ENCODE results near the gene UBE2Q2.

Gene UBE2Q2

GRCh38 chr15:75916978-75917377 is 73.7 kb downstream of the UBE2Q2 start:
- H3K4me3 ChIP-seq (ENCODE audit: low read depth, low read length): no peak overlapping the region
- no peak for DNase-seq (ENCODE audit: low read depth)

GRCh38 chr15:75918135-75918534 is 74.9 kb downstream of the UBE2Q2 start:
- H3K4me3 ChIP-seq (ENCODE audit: low read depth, low read length): no peak overlapping the region
- DNase-seq (ENCODE audit: low read depth): no peak

- DNase-seq (ENCODE audit: low read depth): no peak
- no peak overlapping the region for H3K4me3 ChIP-seq (ENCODE audit: low read depth, low read length)
These were observed 76.8 kb downstream of the UBE2Q2 start for GRCh38 chr15:75920079-75920478.

GRCh38 chr15:75921732-75922703 is 78.8 kb downstream of the UBE2Q2 start:
- no peak overlapping the region for H3K4me3 ChIP-seq (ENCODE audit: low read depth, low read length)
- peak; percentile 65 for DNase-seq (ENCODE audit: low read depth)

- DNase-seq (ENCODE audit: low read depth): no peak
- no peak overlapping the region for H3K4me3 ChIP-seq (ENCODE audit: low read depth, low read length)
These were observed 80.5 kb downstream of the UBE2Q2 start for GRCh38 chr15:75923756-75924155.

GRCh38 chr15:75924576-75924975 is 81.3 kb downstream of the UBE2Q2 start:
- H3K4me3 ChIP-seq (ENCODE audit: low read depth, low read length): no peak overlapping the region
- DNase-seq (ENCODE audit: low read depth): no peak

GRCh38 chr15:75925440-75925839 is 82.2 kb downstream of the UBE2Q2 start:
- DNase-seq (ENCODE audit: low read depth): no peak
- H3K4me3 ChIP-seq (ENCODE audit: low read depth, low read length): no peak overlapping the region

- no peak for DNase-seq (ENCODE audit: low read depth)
- H3K4me3 ChIP-seq (ENCODE audit: low read depth, low read length): no peak overlapping the region
These were observed 83.7 kb downstream of the UBE2Q2 start for GRCh38 chr15:75926931-75927330.

GRCh38 chr15:75927601-75928000 is 84.4 kb downstream of the UBE2Q2 start:
- no peak for DNase-seq (ENCODE audit: low read depth)
- no peak overlapping the region for H3K4me3 ChIP-seq (ENCODE audit: low read depth, low read length)

- DNase-seq (ENCODE audit: low read depth): no peak
- H3K4me3 ChIP-seq (ENCODE audit: low read depth, low read length): no peak overlapping the region
These were observed 85.7 kb downstream of the UBE2Q2 start for GRCh38 chr15:75928680-75929608.

GRCh38 chr15:75929799-75930565 is 86.7 kb downstream of the UBE2Q2 start:
- no peak for DNase-seq (ENCODE audit: low read depth)
- H3K4me3 ChIP-seq (ENCODE audit: low read depth, low read length): no peak overlapping the region

- no peak for DNase-seq (ENCODE audit: low read depth)
- no peak overlapping the region for H3K4me3 ChIP-seq (ENCODE audit: low read depth, low read length)
These were observed 87.6 kb downstream of the UBE2Q2 start for GRCh38 chr15:75930866-75931265.

GRCh38 chr15:75942464-75942863 is 99.2 kb downstream of the UBE2Q2 start:
- DNase-seq (ENCODE audit: low read depth): no peak

GRCh38 chr15:75943246-75943645 is 100.0 kb downstream of the UBE2Q2 start:
- H3K4me3 ChIP-seq (ENCODE audit: low read depth, low read length): no peak overlapping the region
- no peak for DNase-seq (ENCODE audit: low read depth)

More at GRCh38 chr15:75942464-75942863, 99.2 kb downstream of the UBE2Q2 start:
- no peak overlapping the region for H3K4me3 ChIP-seq (ENCODE audit: low read depth, low read length)

GRCh38 chr15:75943713-75944215 is 100.5 kb downstream of the UBE2Q2 start:
- no peak overlapping the region for H3K4me3 ChIP-seq (ENCODE audit: low read depth, low read length)
- DNase-seq (ENCODE audit: low read depth): no peak

- H3K4me3 ChIP-seq (ENCODE audit: low read depth, low read length): no peak overlapping the region
- DNase-seq (ENCODE audit: low read depth): peak; percentile 60
These were observed 102.7 kb downstream of the UBE2Q2 start for GRCh38 chr15:75945953-75946352.

GRCh38 chr15:75947092-75947491 is 103.8 kb downstream of the UBE2Q2 start:
- H3K4me3 ChIP-seq (ENCODE audit: low read depth, low read length): no peak overlapping the region
- peak; percentile 86 for DNase-seq (ENCODE audit: low read depth)

GRCh38 chr15:75948761-75949296 is 105.6 kb downstream of the UBE2Q2 start:
- no peak overlapping the region for H3K4me3 ChIP-seq (ENCODE audit: low read depth, low read length)
- no peak for DNase-seq (ENCODE audit: low read depth)

All from skeletal muscle cell (primary cell).